IMR-90 (cell line): Measurements from ENCODE around the gene MCTP2. TPM values are rescaled to one million over a fixed set of nuclear protein-coding genes. Genes with fewer than 3 reads are reported as not detected.

Experiments used
- ATAC-seq: fragments of 200-7000 bp; cut with Tn5 transposase; 2 replicates; pipeline ENCODE4 v1.9.1; 2020; ENCODE audit warnings: low read depth, mild to moderate bottlenecking, moderate library complexity
- BruUV-seq: library from RNA; stranded (reverse); fragments of 400-500 nt; replicated peaks from 2 replicates; lab custom pipeline; 2021; lab: Mats Ljungman, UMichigan
- CTCF ChIA-PET: fragments of 300-600 bp; formaldehyde crosslinking; extraction: SDS; loops from one replicate; lab custom pipeline; 2021; ENCODE audit warnings: antibody characterized with exemption; lab: Yijun Ruan, JAX
- POLR2A ChIA-PET: fragments of 300-600 bp; sonication (Branson Sonifier 250); formaldehyde crosslinking; loops from one replicate; lab custom pipeline; 2022; ENCODE audit warnings: antibody characterized with exemption; ENCODE audit not compliant: unreplicated experiment; lab: Charles Lee
- DNase-seq: peaks from one replicate; pipeline ENCODE4 v3.0.0; 2013
- H2AFZ ChIP-seq: replicated peaks from 2 replicates; pipeline ENCODE3; 2013; ENCODE audit warnings: low read length, mild to moderate bottlenecking; ENCODE audit not compliant: poor library complexity
- H2AK5ac ChIP-seq: 2 replicates; pipeline ENCODE4 v1.6.1; 2013; ENCODE audit warnings: low read depth, low read length, inconsistent platforms
- H2AK9ac ChIP-seq: replicated peaks from 2 replicates; pipeline ENCODE3; 2013; ENCODE audit warnings: mild to moderate bottlenecking, low read depth, low read length, moderate library complexity; ENCODE audit not compliant: poor library complexity
- H2BK120ac ChIP-seq: 2 replicates; pipeline ENCODE4 v1.6.1; 2013; ENCODE audit warnings: low read depth, low read length, inconsistent platforms
- H2BK15ac ChIP-seq: 3 replicates; pipeline ENCODE4 v1.6.1; 2013; ENCODE audit warnings: low read depth, low read length, inconsistent platforms
- H2BK20ac ChIP-seq: 2 replicates; pipeline ENCODE4 v1.6.1; 2013; ENCODE audit warnings: low read depth, mild to moderate bottlenecking, inconsistent platforms, low read length, moderate library complexity
- H2BK5ac ChIP-seq: 2 replicates; pipeline ENCODE4 v1.6.1; 2013; ENCODE audit warnings: mild to moderate bottlenecking, low read depth, low read length, inconsistent platforms; ENCODE audit not compliant: poor library complexity, severe bottlenecking
- H3K14ac ChIP-seq: replicated peaks from 2 replicates; pipeline ENCODE4 v1.6.1; 2013; ENCODE audit warnings: low read depth, low read length, inconsistent platforms
- H3K18ac ChIP-seq: 2 replicates; pipeline ENCODE4 v1.6.1; 2013; ENCODE audit warnings: low read depth, low read length, control low read depth
- H3K23ac ChIP-seq: 2 replicates; pipeline ENCODE4 v1.6.1; 2013; ENCODE audit warnings: low read depth, low read length, inconsistent platforms
- H3K27ac ChIP-seq: 2 replicates; pipeline ENCODE4 v1.5.1; 2013; ENCODE audit warnings: mild to moderate bottlenecking, control low read depth, low read length; ENCODE audit not compliant: insufficient read depth
- H3K27me3 ChIP-seq: 2 replicates; pipeline ENCODE4 v1.6.1; 2013; ENCODE audit warnings: low read length; ENCODE audit not compliant: control insufficient read depth, insufficient read depth
- H3K36me3 ChIP-seq: 2 replicates; pipeline ENCODE4 v1.6.1; 2013; ENCODE audit warnings: low read length, mixed read lengths; ENCODE audit not compliant: control insufficient read depth, insufficient read depth
- H3K4ac ChIP-seq: 2 replicates; pipeline ENCODE4 v1.6.1; 2013; ENCODE audit warnings: low read depth, low read length, inconsistent platforms
- H3K4me1 ChIP-seq: 2 replicates; pipeline ENCODE4 v1.6.1; 2013; ENCODE audit warnings: low read length, mixed read lengths; ENCODE audit not compliant: control insufficient read depth, insufficient read depth
- H3K4me2 ChIP-seq: 2 replicates; pipeline ENCODE4 v1.6.1; 2013; ENCODE audit warnings: low read depth, mild to moderate bottlenecking, control low read depth, low read length, moderate library complexity
- H3K4me3 ChIP-seq: 2 replicates; pipeline ENCODE4 v1.5.1; 2013; ENCODE audit warnings: low read depth, mild to moderate bottlenecking, control low read depth, low read length, moderate library complexity; ENCODE audit not compliant: insufficient read depth
- H3K56ac ChIP-seq: 2 replicates; pipeline ENCODE4 v1.6.1; 2013; ENCODE audit warnings: low read length, inconsistent platforms; ENCODE audit not compliant: insufficient read depth; ENCODE audit errors: extremely low read depth
- H3K79me1 ChIP-seq, 2 experiments: 2 replicates each; pipeline ENCODE4 v1.6.1; 2013; ENCODE audit warnings: low read length in 2 of 2, inconsistent platforms in 1 of 2, low read depth in 1 of 2
- H3K9ac ChIP-seq: 2 replicates; pipeline ENCODE4 v1.6.1; 2013; ENCODE audit warnings: low read depth, low read length, control low read depth
- H3K9me1 ChIP-seq: 2 replicates; pipeline ENCODE4 v1.6.1; 2013; ENCODE audit warnings: low read length, inconsistent platforms; ENCODE audit not compliant: insufficient read depth
- H3K9me3 ChIP-seq: 2 replicates; pipeline ENCODE4 v1.6.1; 2013; ENCODE audit warnings: low read length; ENCODE audit not compliant: control insufficient read depth, insufficient read depth
- H4K20me1 ChIP-seq: 2 replicates; pipeline ENCODE4 v1.6.1; 2013; ENCODE audit warnings: low read length, inconsistent platforms; ENCODE audit not compliant: insufficient read depth
- H4K5ac ChIP-seq: 2 replicates; pipeline ENCODE4 v1.6.1; 2013; ENCODE audit warnings: mild to moderate bottlenecking, low read depth, low read length, control low read depth
- H4K8ac ChIP-seq, 2 experiments: 2 replicates each; pipeline ENCODE4 v1.6.1; 2013; ENCODE audit warnings: low read depth in 2 of 2, low read length in 2 of 2, control low read depth in 1 of 2, inconsistent platforms in 1 of 2
- H4K91ac ChIP-seq: 2 replicates; pipeline ENCODE4 v1.6.1; 2013; ENCODE audit warnings: low read depth, low read length, inconsistent platforms; ENCODE audit not compliant: insufficient read depth
- BHLHE40 ChIP-seq: fragments of 150-350 bp; IDR thresholded peaks from 2 replicates; pipeline ENCODE4 v1.6.1; 2016; ENCODE audit warnings: mild to moderate bottlenecking, low read depth, low read length
- CEBPB ChIP-seq: IDR thresholded peaks from 2 replicates; pipeline ENCODE4 v1.6.1; 2012; ENCODE audit warnings: low read depth, low read length, improper control_type of control experiment
- CHD1 ChIP-seq: IDR thresholded peaks from 2 replicates; pipeline ENCODE4 v1.6.1; 2012; ENCODE audit warnings: low read depth, low read length, improper control_type of control experiment
- CTCF ChIP-seq: conservative IDR thresholded peaks from 2 replicates; pipeline ENCODE4 v1.5.1; 2012; ENCODE audit warnings: mild to moderate bottlenecking, low read depth, low read length, improper control_type of control experiment
- ELK1 ChIP-seq: fragments of 150-350 bp; IDR thresholded peaks from 2 replicates; pipeline ENCODE4 v1.6.1; 2016; ENCODE audit warnings: low read depth, mild to moderate bottlenecking, low read length, moderate library complexity, borderline replicate concordance
- FOS ChIP-seq: fragments of 150-350 bp; IDR thresholded peaks from 2 replicates; pipeline ENCODE4 v1.6.1; 2016; ENCODE audit warnings: low read depth, low read length
- MAFK ChIP-seq: IDR thresholded peaks from 2 replicates; pipeline ENCODE4 v1.6.1; 2012; ENCODE audit warnings: low read depth, low read length, improper control_type of control experiment
- MAZ ChIP-seq: IDR thresholded peaks from 2 replicates; pipeline ENCODE4 v1.6.1; 2012; ENCODE audit warnings: low read depth, mild to moderate bottlenecking, low read length, improper control_type of control experiment, moderate library complexity, borderline replicate concordance
- MXI1 ChIP-seq: IDR thresholded peaks from 2 replicates; pipeline ENCODE4 v1.6.1; 2012; ENCODE audit warnings: low read depth, mild to moderate bottlenecking, low read length, moderate library complexity, borderline replicate concordance
- NFE2L2 ChIP-seq: fragments of 150-350 bp; IDR thresholded peaks from 2 replicates; pipeline ENCODE4 v1.6.1; 2016; ENCODE audit warnings: low read depth, mild to moderate bottlenecking, low read length
- POLR2A ChIP-seq: IDR thresholded peaks from 2 replicates; pipeline ENCODE4 v1.6.1; 2012; ENCODE audit warnings: mild to moderate bottlenecking, low read depth, low read length
- RAD21 ChIP-seq: IDR thresholded peaks from 2 replicates; pipeline ENCODE4 v1.6.1; 2012; ENCODE audit warnings: low read length, improper control_type of control experiment
- RCOR1 ChIP-seq: IDR thresholded peaks from 2 replicates; pipeline ENCODE4 v1.6.1; 2012; ENCODE audit warnings: mild to moderate bottlenecking, low read length, improper control_type of control experiment; ENCODE audit not compliant: insufficient replicate concordance
- RFX5 ChIP-seq: IDR thresholded peaks from 2 replicates; pipeline ENCODE4 v1.8.0; 2012; ENCODE audit warnings: low read depth, mild to moderate bottlenecking, low read length, moderate library complexity
- SMC3 ChIP-seq: fragments of 150-350 bp; IDR thresholded peaks from 2 replicates; pipeline ENCODE4 v1.6.1; 2016; ENCODE audit warnings: low read depth, mild to moderate bottlenecking, antibody characterized with exemption, low read length, moderate library complexity
- USF2 ChIP-seq: fragments of 150-350 bp; IDR thresholded peaks from 2 replicates; pipeline ENCODE4 v1.6.1; 2017; ENCODE audit warnings: mild to moderate bottlenecking, antibody characterized with exemption, low read length, low read depth
- WGBS, 2 experiments: methylation state at CpG; one replicate each; pipeline versions ENCODE4 v1.1.5 to v1.1.7; 2013; ENCODE audit warnings: missing lambda C conversion rate in 2 of 2; ENCODE audit not compliant: insufficient read length in 1 of 2; ENCODE audit errors: extremely low coverage in 2 of 2; 5-methylcytosine and 5-hydroxymethylcytosine counted together
- dilution Hi-C: fragments of 300-500 bp; cut with HindIII; formaldehyde crosslinking; loops from one replicate; pipeline ENCODE4 v1.14.3; 2018; ENCODE audit warnings: low sequenced_read_pairs; ENCODE audit not compliant: unreplicated experiment
- in situ Hi-C: fragments of 300-500 bp; cut with MboI; formaldehyde crosslinking; loops from 3 replicates; pipeline ENCODE4 v1.14.3; 2019; ENCODE audit warnings: low sequenced_read_pairs, inconsistent platforms, mixed read lengths
- intact Hi-C: fragments of 100-400 bp; cut with micrococcal nuclease; formaldehyde crosslinking; loops from 2 replicates; pipeline ENCODE4 v1.10.0; 2022
- polyA plus RNA-seq, 3 experiments: library from polyadenylated mRNA; depleted of rRNA; stranded (reverse); fragments of >200 nt; gene quantifications; 2 replicates each; pipeline ENCODE4 v1.2.3, GENCODE V29; 2012; ENCODE audit warnings: low replicate concordance in 1 of 3
- total RNA-seq: library from RNA; depleted of rRNA; stranded (reverse); fragments of >200 nt; gene quantifications from 2 replicates; pipeline ENCODE4 v1.2.3, GENCODE V29; 2012

MCTP2 gene
- total and polyA plus RNA-seq, 2 of the 4 experiments (the other 2 are of a cell fraction): 5.1 to 9.9 TPM

GRCh38 chr15:94225616-94226015 lies 5.7 kb upstream of the MCTP2 start:
- Histone ChIP-seq H3K4me2 (peak overlapping the region; percentile 69), H3K14ac (no peak overlapping the region; the same call in 1 of the 2 replicates), H4K20me1 (no peaks in the 10 kb centered on the region), H2AK5ac (peak overlapping the region; percentile 92), H2AFZ (no peak overlapping the region), H3K27ac (peak overlapping the region; percentile 80), H3K27me3 (no peaks in the 10 kb centered on the region), H3K9me1 (no peaks in the 10 kb centered on the region), H4K91ac (peak overlapping the region; percentile 93; the same call in 1 of the 2 replicates), H2BK120ac (peak overlapping the region; percentile 95), H2BK20ac (peak overlapping the region; percentile 93), H3K36me3 (no peaks in the 10 kb centered on the region), H4K8ac (peak overlapping the region; percentile 23 to 88; a peak in 1 of 4 replicates), H3K4me3 (no peak overlapping the region), H3K4me1 (peaks cover 3% of the 10 kb centered on the region), H3K79me1 (no peaks in the 10 kb centered on the region), H3K9ac (peak overlapping the region; percentile 73; the same call in 1 of the 2 replicates), H3K9me3 (no peaks in the 10 kb centered on the region), H3K4ac (peak overlapping the region; percentile 88; the same call in 1 of the 2 replicates), H3K23ac (no peak overlapping the region), H3K18ac (peak overlapping the region; percentile 90; the same call in 1 of the 2 replicates), H2AK9ac (no peak overlapping the region), H2BK15ac (peak overlapping the region; percentile 76; the same call in 1 of the 3 replicates), H4K5ac (peak overlapping the region; percentile 74; the same call in 1 of the 2 replicates), H3K56ac (no peak overlapping the region), H2BK5ac (peak overlapping the region; percentile 95)
- no TSS peak for BruUV-seq
- peak; percentile 84 for ATAC-seq
- dilution Hi-C loops: no loop called here
- peak; percentile 52 for DNase-seq
- no CpG with 5 or more reads among the region's 2 CpGs for WGBS, 2 experiments
- CTCF ChIA-PET: no interaction called here
- intact Hi-C loops: no loop called here
- in situ Hi-C loops: no loop called here
- TF ChIP-seq FOS: no peak
- no peak for TF ChIP-seq MXI1
- no peak for TF ChIP-seq RFX5
- no peak for TF ChIP-seq CTCF
- TF ChIP-seq MAFK: no peak
- no peak for TF ChIP-seq POLR2A
- no peak for TF ChIP-seq RCOR1
- no peak for TF ChIP-seq USF2
- no peak for TF ChIP-seq SMC3
- no peak for TF ChIP-seq RAD21
- TF ChIP-seq ELK1: no peak
- no peak for TF ChIP-seq BHLHE40
- TF ChIP-seq CEBPB: no peak
- no peak for TF ChIP-seq NFE2L2
- no peak for TF ChIP-seq MAZ
- TF ChIP-seq CHD1: no peak
- POLR2A ChIA-PET: no interaction called here
